22Rv1 (cell line): ENCODE data around the gene ANKLE1.
A peak's percentile ranks its signal among the peaks of the same experiment; 100 is the strongest.

Experiments
- H3K27ac ChIP-seq: fragments of 450-650 bp; 2 replicates; pipeline ENCODE4 v1.5.1; 2017
- ZFX ChIP-seq: fragments of 450-650 bp; IDR thresholded peaks from 2 replicates; pipeline ENCODE4 v1.6.1; 2017; ENCODE audit warnings: antibody characterized with exemption, borderline replicate concordance
- TF ChIP-seq, protein P1 (sequence below): fragments of 450-650 bp; IDR thresholded peaks from 2 replicates; pipeline ENCODE4 v1.5.1; 2017; ENCODE audit warnings: mild to moderate bottlenecking

ANKLE1 gene, protein sequence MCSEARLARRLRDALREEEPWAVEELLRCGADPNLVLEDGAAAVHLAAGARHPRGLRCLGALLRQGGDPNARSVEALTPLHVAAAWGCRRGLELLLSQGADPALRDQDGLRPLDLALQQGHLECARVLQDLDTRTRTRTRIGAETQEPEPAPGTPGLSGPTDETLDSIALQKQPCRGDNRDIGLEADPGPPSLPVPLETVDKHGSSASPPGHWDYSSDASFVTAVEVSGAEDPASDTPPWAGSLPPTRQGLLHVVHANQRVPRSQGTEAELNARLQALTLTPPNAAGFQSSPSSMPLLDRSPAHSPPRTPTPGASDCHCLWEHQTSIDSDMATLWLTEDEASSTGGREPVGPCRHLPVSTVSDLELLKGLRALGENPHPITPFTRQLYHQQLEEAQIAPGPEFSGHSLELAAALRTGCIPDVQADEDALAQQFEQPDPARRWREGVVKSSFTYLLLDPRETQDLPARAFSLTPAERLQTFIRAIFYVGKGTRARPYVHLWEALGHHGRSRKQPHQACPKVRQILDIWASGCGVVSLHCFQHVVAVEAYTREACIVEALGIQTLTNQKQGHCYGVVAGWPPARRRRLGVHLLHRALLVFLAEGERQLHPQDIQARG

DNA sequence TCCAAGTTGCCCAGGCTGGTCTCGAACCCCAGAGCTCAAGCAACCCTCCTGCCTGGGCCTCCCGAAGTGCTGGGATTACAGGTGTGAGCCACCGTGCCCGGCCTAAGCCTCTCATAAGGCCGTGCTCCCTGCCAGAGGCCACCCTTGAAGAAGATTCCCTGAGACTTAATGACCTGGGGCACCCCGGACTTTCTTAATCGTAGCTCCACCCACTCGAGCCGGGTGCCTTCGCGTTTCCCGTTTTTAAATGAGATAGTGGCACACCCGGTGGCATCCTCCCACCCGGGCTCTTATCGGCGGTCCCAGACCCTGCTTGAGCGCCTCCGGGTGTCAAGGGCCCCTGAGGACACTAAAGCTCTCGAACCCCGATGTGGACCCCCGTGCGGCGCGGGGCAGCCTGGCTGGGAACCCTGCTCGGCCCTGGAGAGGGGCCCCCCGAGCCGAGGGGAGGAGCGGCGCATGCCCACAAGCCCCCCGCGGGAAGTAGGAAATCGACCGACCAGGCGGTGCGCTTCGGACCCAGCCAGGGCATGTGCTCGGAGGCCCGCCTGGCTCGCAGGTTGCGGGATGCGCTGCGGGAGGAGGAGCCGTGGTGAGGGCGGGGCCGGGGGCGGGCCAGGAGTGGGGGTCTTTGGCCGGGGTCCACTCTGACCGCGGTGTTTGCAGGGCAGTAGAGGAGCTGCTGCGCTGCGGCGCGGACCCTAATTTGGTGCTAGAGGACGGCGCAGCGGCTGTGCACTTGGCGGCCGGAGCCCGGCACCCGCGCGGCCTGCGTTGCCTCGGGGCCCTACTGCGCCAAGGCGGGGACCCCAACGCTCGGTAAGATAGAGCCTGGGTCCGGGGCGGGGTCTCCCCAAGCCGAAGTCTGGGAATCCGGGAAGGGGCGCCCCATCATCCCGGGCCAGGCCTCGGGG is at the start of gene ANKLE1:
Gene ANKLE1, plus strand, starts transcription at position 511 of the 914 bp plus-strand sequence. Its CDS starts 20 bp downstream, at position 531.
- no peak for TF ChIP-seq ZFX
- TF ChIP-seq, protein P1, sequence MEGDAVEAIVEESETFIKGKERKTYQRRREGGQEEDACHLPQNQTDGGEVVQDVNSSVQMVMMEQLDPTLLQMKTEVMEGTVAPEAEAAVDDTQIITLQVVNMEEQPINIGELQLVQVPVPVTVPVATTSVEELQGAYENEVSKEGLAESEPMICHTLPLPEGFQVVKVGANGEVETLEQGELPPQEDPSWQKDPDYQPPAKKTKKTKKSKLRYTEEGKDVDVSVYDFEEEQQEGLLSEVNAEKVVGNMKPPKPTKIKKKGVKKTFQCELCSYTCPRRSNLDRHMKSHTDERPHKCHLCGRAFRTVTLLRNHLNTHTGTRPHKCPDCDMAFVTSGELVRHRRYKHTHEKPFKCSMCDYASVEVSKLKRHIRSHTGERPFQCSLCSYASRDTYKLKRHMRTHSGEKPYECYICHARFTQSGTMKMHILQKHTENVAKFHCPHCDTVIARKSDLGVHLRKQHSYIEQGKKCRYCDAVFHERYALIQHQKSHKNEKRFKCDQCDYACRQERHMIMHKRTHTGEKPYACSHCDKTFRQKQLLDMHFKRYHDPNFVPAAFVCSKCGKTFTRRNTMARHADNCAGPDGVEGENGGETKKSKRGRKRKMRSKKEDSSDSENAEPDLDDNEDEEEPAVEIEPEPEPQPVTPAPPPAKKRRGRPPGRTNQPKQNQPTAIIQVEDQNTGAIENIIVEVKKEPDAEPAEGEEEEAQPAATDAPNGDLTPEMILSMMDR: no peak
- peak within 1 kb of the TSS; percentile 50; the same call in 1 of the 2 replicates for H3K27ac ChIP-seq

DNA sequence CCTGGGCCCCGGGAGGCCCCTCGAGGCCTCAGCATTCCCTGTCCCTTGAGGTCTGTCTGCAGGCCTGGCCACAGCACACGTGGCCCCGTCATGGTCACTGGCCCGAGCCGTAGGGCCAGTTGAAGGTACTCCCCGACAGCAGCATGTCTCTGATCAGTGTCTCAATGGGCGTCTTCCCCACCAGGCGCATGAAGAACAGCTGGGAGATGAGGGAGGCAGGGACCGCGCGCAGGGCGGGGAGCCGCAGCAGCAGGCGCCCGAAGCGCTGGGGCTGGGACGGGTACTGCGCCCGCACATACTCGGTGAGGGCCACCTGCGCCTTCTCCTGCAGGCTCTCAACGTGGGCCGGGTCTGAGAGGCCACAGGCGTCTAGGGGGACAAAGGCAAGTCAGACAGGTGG is 49.4 kb upstream of the ANKLE1 start:
- no peak for TF ChIP-seq ZFX
- TF ChIP-seq, protein P1: no peak

DNA sequence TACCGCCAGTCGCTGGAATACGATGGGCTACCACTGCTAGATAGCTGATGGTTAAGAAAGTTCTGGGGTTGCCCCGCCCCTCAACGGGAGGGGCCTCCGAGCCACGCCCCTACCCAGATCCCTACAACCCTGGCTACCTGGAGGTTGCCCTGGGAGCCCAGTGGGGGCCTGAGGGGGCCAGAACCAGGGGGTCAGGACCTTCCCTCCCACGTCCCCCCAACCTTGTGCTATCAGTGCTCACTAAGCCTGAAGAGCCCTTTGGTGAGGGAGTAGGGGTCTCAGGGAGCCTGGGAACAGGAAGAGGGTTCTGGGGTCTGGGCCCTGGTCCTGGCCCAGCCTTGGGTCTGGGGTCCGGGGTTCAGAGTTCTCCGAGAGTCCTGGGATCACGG is 46.8 kb upstream of the ANKLE1 start:
- peak overlapping the region; percentile 90 for H3K27ac ChIP-seq
- TF ChIP-seq ZFX: no peak
- TF ChIP-seq, protein P1: no peak

More for the DNA sequence above, 49.4 kb upstream of the ANKLE1 start:
- no peak overlapping the region for H3K27ac ChIP-seq

DNA sequence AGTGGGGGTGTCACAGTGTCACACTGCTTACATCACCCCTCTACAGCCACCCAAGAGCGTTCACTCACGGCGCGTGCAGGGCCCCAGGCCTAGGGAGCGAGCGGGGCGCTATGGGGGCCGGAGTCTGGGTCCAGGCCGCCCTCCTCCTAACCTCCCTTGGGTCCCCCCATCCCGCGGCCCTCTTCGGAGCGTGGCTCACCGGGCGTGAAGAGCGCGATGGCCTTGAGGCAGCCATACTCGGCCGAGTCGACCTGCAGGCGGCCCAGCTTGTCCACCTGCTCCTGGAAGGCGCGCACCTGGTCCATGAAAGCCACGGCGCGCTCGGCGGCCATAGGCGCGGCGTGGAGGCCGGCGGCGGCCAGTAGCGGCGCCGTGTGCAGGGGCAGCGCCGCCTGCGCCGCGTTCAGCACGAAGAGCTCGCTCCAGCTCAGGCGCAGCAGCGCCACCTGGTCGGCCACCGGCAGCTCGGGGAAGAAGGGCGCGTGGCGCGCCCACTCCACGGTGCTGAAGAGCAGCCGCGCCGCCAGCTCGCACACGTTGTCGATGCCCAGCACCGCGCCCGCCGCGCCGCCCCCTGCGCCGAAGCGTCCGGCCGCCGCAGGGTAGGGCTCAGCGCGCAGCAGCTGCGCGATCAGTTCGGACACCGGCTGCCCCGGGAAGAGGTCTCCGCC is 46.3 kb upstream of the ANKLE1 start:
- H3K27ac ChIP-seq: peak overlapping the region; percentile 90
- TF ChIP-seq, protein P1: peak; percentile 84
- no peak for TF ChIP-seq ZFX

DNA sequence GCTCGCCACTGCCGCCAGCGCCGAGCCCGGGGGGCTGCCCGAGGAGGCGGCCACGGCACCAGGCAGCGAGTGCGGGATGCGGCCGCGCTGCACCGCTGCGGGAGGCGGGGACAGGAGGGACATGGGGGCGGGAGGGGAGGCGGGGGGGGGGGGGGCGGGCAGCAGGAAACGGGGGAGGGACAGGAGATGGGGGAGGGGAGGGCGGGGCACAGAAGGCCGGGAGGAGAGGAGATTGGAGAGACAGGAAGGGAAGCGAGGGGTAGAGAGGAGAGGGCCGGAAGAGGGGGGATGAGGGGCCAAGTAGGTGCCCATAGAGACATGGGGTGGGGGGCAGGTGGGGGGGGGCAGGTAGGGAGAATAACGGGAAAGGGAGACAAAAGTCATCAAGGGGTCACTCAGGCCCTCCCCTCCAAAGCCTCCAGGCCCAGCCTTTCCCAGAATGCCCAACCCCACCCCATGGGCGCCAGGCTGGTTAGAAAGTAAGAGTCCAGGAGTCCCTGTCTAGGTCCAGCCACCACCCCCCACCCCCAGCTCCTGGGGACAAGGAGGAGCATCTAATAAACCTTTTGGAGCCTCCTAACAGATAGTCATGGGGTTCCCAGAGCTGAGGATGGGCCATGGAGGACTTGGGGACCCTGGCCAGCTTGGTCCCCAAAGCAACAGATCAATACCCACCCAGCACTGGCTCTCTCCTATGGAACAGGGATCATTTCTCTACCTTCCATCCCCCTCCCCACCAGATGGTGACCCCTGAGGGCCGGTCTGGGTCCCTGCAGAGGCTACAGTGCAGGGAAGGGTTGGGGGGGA is 45.5 kb upstream of the ANKLE1 start:
- peak overlapping the region; percentile 90 for H3K27ac ChIP-seq

More for the DNA sequence above, 45.5 kb upstream of the ANKLE1 start:
- TF ChIP-seq, protein P1: no peak
- TF ChIP-seq ZFX: no peak
